NCI-H1092 (cell line): ENCODE results near the gene IRF8.
"Not testable (repeated sequence)": the region's sequence is repeated elsewhere in the genome, so short reads cannot be mapped to it uniquely, and the experiment has no call there.

Experiments
- DNase-seq: peaks from one replicate; lab custom pipeline; 2025; lab: John Stamatoyannopoulos, UW

Gene IRF8

GRCh38 chr16:85898521-85899442 is at the start of gene IRF8:
Gene IRF8 (plus strand): TSS chr16:85899162. CDS start chr16:85903016, 3,854 bp downstream.
- no peak for DNase-seq

GRCh38 chr16:85849388-85849787 is 49.6 kb upstream of the IRF8 start:
- no peak for DNase-seq

GRCh38 chr16:85850344-85850880 is 48.5 kb upstream of the IRF8 start:
- no peak for DNase-seq

- DNase-seq, result no peak
These were observed 47.8 kb upstream of the IRF8 start for GRCh38 chr16:85851034-85851785.

- DNase-seq, result no peak
These were observed 45.1 kb upstream of the IRF8 start for GRCh38 chr16:85853547-85854545.

- no peak for DNase-seq
These were observed 44.0 kb upstream of the IRF8 start for GRCh38 chr16:85854935-85855334.

- no peak for DNase-seq
These were observed 42.9 kb upstream of the IRF8 start for GRCh38 chr16:85856079-85856478.

- DNase-seq, result no peak
These were observed 42.4 kb upstream of the IRF8 start for GRCh38 chr16:85856585-85856984.

- no peak for DNase-seq
These were observed 41.6 kb upstream of the IRF8 start for GRCh38 chr16:85857406-85857805.

GRCh38 chr16:85858571-85858970 is 40.4 kb upstream of the IRF8 start:
- DNase-seq, result not testable (repeated sequence)

GRCh38 chr16:85858984-85859817 is 39.8 kb upstream of the IRF8 start:
- no peak for DNase-seq

GRCh38 chr16:85859818-85860125 is 39.2 kb upstream of the IRF8 start:
- no peak for DNase-seq

GRCh38 chr16:85860413-85861094 is 38.4 kb upstream of the IRF8 start:
- no peak for DNase-seq

GRCh38 chr16:85861095-85861825 is 37.7 kb upstream of the IRF8 start:
- DNase-seq, result no peak

- DNase-seq, result no peak
These were observed 36.2 kb upstream of the IRF8 start for GRCh38 chr16:85862476-85863383.

GRCh38 chr16:85863384-85863774 is 35.6 kb upstream of the IRF8 start:
- no peak for DNase-seq

GRCh38 chr16:85864965-85865364 is 34.0 kb upstream of the IRF8 start:
- no peak for DNase-seq

GRCh38 chr16:85867189-85867588 is 31.8 kb upstream of the IRF8 start:
- DNase-seq, result no peak
